Fibroblast of skin of back (primary cell): ENCODE results near the gene BTRC.

ENCODE experiments used
- DNase-seq: peaks from one replicate; pipeline ENCODE4 v3.0.0-alpha.2; 2013

Gene BTRC

GRCh38 chr10:101484175-101484745 lies 130.3 kb downstream of the BTRC start:
- DNase-seq, result no peak

GRCh38 chr10:101485207-101485606 lies 131.2 kb downstream of the BTRC start:
- DNase-seq, result no peak

GRCh38 chr10:101485681-101486554 lies 132.0 kb downstream of the BTRC start:
- no peak for DNase-seq

- DNase-seq, result no peak
Observed at GRCh38 chr10:101487399-101487798, 133.4 kb downstream of the BTRC start.

- peak; percentile 20 for DNase-seq
Observed at GRCh38 chr10:101489355-101489754, 135.4 kb downstream of the BTRC start.

GRCh38 chr10:101490026-101490425 lies 136.1 kb downstream of the BTRC start:
- DNase-seq, result no peak

- DNase-seq, result no peak
Observed at GRCh38 chr10:101492205-101492604, 138.2 kb downstream of the BTRC start.

GRCh38 chr10:101492814-101493213 lies 138.8 kb downstream of the BTRC start:
- DNase-seq, result no peak

GRCh38 chr10:101493249-101493648 lies 139.3 kb downstream of the BTRC start:
- no peak for DNase-seq

- no peak for DNase-seq
Observed at GRCh38 chr10:101493782-101494281, 139.9 kb downstream of the BTRC start.

GRCh38 chr10:101494650-101495049 lies 140.7 kb downstream of the BTRC start:
- no peak for DNase-seq

- peak; percentile 4 for DNase-seq
Observed at GRCh38 chr10:101495324-101495925, 141.5 kb downstream of the BTRC start.

- no peak for DNase-seq
Observed at GRCh38 chr10:101504438-101504837, 150.5 kb downstream of the BTRC start.

- no peak for DNase-seq
Observed at GRCh38 chr10:101506829-101507661, 153.1 kb downstream of the BTRC start.

GRCh38 chr10:101507828-101508227 lies 153.9 kb downstream of the BTRC start:
- DNase-seq, result no peak

- no peak for DNase-seq
Observed at GRCh38 chr10:101511938-101512337, 158.0 kb downstream of the BTRC start.

- DNase-seq, result peak; percentile 8
Observed at GRCh38 chr10:101512738-101513137, 158.8 kb downstream of the BTRC start.

GRCh38 chr10:101513733-101514132 lies 159.8 kb downstream of the BTRC start:
- no peak for DNase-seq

GRCh38 chr10:101525848-101526247 lies 171.9 kb downstream of the BTRC start:
- DNase-seq, result no peak

GRCh38 chr10:101529207-101529606 lies 175.2 kb downstream of the BTRC start:
- peak; percentile 10 for DNase-seq

GRCh38 chr10:101529725-101530553 lies 176.0 kb downstream of the BTRC start:
- no peak for DNase-seq

GRCh38 chr10:101535949-101536348 lies 182.0 kb downstream of the BTRC start:
- no peak for DNase-seq
